Iris pigment epithelial cell (primary cell): Measurements from ENCODE around the gene TCF19.

ENCODE experiments used
- DNase-seq: peaks from one replicate; pipeline ENCODE4 v3.0.0-alpha.2; 2011; ENCODE audit warnings: low read depth

The TCF19 gene

DNA sequence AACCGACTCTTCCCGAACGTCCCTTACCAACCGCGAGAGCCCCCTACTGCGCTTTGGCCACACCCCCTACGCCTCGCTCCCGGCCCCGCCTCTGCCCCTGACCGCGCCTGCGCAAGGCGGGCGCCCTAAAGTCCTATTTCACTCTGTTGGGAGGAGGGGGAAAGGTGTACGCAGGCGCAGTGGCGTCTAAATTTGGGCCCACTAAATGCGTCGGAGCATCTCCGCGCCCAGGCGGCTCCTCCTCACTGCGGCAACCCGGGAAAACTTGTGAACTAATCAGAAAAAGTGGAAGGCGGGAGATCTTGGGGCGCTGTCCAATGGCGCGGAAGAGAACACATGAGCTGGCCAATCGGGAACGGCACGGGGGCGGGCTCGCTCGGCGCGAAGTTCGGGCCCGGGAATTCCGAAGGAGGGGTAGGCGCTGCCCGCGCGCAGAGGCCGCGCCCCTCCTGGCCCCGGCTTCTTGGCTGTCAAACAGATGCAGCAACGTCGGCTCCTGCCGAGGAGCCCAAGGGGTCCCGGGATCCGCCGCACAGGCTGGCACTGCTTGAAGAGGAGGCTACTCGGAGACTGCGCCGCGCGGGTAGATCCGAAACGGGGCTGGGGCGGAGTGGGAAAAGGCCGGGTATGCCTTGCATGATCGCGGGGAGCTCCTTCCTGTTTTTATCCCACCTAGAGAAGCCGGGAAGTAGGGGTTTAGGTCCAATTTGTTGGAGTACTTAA, at the start of gene TCF19:
TSS of gene TCF19 (plus strand) at position 450 of the 723 bp plus-strand sequence. CDS start 881 bp downstream, outside the sequence.
- peak; percentile 99 for DNase-seq

DNA sequence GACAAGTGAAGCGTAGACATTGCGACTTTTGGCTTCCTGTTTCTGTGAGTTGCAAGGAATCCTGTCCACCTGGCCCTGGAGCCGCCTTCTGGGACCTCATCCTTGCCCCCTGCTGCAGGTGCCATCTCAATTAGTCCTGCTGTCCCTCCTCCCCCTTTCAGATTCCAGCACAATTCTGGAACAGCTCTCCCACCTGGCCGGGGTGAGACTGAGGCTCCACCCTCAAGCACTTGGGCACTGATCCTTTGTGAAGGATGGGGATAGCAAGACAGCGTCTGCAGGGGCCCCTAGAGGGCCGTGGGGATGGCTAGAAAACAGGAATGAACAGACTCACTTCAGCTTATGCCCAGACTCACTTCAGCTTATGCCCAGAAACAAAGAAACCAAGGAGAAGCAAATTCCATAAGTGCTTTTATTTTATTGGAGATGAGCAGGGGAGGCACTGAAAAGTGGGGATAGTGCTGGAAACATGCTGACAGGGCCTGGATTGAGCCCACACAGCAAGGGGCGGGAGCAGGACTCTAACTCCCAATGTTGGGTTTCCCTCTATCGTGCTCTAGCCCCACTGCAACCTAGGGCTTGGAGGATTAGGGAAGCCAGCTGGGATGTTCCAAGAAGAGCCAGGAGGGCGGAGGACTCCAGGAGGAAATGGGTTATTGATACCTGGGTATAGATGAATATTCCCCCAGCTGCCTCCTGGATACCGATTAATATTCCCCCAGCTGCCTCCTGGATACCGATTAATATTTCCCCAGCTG, 47.4 kb upstream of the TCF19 start:
- no peak for DNase-seq

GRCh38 chr6:31111712-31112111, 46.7 kb upstream of the TCF19 start:
- DNase-seq: no peak

- no peak for DNase-seq
Measured at GRCh38 chr6:31112478-31112877, 45.9 kb upstream of the TCF19 start, which contains the start of gene C6orf15. Gene C6orf15, minus strand, starts transcription at chr6:31112575. Its CDS starts 20 bp downstream, at chr6:31112555.

- peak; percentile 15 for DNase-seq
Measured at GRCh38 chr6:31113861-31114540, 44.4 kb upstream of the TCF19 start.

GRCh38 chr6:31114541-31114878, 43.9 kb upstream of the TCF19 start, which contains the start of gene PSORS1C1:
Gene PSORS1C1, plus strand, starts transcription at chr6:31114800. Its CDS starts 14,833 bp downstream, at chr6:31129633.
- peak; percentile 93 for DNase-seq

DNA sequence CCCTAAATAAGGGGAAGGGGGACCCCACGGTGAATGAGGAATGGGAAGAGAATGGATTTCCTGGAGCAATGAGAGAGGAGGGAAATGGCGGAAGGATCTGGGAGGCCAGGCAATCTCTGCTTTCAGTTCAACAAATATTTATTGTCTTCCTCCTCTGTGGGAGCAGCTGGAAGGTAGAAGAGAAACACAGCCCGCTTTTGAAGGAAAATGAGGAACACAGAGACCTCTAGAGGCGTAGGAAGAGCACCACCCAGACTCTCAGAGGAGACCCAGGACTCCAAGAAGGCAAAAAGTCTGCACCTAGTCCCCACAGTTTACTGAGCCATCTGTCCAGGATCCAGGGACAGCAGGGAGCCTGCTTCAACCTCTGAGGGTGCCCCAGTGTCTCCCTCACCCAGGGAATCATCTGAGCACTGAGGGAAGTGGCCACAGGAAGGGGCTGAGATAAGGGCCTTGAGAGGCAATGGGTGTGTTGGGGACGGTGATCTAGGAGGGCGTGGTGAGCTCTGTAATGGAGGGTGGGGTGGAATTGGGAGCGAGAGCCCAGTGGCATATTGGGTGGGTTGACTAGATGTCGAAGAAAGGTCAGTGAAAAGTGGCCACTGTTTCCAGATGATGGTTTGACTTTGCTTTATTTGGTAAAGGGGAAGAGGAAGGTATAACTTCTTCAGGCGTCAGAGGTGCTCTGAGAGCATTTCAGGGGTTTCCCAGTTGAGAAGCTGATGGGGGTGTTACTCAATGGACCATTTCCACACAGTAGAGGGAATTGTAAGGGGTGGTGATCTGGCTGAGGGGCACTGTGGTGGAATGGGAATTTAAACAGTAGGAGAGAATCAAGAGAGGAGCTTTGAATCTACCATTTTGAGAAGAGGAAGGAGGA, 43.2 kb upstream of the TCF19 start:
- peak; percentile 44 for DNase-seq

DNA sequence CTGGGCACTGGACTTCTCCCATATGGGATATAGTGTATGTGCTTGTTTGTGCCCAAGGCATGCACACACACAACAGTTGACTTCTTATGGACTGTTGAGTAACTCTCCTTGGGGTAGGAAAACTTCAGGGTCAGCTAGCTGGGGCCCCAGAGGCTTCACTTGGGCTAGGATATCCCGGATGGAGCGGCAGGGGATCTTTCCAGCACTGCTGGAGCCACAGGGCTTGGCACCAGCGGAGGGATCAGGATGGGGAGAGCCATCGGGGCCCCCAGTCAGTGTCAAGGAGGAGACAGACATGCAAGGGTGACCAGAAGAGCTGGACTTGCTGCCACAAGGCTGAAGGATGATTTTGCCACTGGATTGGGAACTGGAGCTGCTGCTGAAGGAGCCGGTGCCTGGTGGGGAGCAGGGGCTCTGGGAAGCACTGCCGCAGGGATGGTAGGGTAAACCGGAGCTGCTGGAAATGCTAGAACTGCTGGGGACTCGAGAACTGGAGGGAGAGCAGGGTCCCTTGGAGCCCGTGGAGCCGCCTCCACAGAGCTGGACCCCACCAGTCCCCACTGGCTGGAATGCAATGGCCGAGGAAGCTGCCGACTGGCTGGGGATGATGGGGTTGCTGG, 42.3 kb upstream of the TCF19 start:
- no peak for DNase-seq

- peak; percentile 14 for DNase-seq
Measured at GRCh38 chr6:31116661-31117385, 41.6 kb upstream of the TCF19 start.

GRCh38 chr6:31118178-31118577, 40.2 kb upstream of the TCF19 start:
- DNase-seq: no peak

DNA sequence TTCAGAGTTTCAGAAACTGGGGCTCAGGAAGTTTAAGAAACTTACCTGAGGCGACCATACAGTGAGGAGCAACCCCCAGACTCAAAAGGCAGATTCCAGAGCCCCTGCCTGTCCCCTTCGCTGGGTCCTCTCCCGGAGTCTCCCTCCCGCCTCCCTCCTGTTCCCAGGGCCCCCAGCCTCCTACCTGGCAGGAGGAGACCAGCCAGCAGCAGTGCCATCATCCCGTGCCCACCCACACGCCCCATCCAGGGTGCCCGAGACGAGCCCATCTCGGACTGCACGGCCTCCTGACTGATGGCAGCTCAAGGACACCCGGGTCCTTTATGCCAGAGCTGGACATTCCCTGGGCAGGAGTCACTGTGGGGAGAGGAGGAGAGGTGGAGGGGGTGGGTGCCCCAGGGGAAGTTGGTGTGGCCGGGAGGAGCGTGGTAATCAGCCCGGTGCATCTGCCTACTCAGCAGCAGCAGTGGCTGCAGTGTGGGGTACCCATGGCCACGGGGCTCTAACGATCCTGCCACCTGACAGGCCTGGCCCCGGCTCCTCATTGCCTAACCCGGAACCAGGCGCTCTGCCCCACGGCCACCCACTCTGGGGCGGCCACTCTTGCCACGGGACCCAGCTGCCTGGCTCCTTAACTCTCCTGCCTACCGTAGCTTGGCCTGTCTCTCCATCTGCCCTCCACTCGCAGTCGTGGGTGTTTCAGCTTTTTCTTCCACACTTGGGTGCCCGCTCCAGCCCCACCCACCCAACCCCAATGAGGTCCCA, 38.1 kb upstream of the TCF19 start, which contains the start of gene CDSN:
TSS of gene CDSN (minus strand) at position 296 of the 765 bp plus-strand sequence. CDS start at position 269, 27 bp downstream.
- DNase-seq: no peak

DNA sequence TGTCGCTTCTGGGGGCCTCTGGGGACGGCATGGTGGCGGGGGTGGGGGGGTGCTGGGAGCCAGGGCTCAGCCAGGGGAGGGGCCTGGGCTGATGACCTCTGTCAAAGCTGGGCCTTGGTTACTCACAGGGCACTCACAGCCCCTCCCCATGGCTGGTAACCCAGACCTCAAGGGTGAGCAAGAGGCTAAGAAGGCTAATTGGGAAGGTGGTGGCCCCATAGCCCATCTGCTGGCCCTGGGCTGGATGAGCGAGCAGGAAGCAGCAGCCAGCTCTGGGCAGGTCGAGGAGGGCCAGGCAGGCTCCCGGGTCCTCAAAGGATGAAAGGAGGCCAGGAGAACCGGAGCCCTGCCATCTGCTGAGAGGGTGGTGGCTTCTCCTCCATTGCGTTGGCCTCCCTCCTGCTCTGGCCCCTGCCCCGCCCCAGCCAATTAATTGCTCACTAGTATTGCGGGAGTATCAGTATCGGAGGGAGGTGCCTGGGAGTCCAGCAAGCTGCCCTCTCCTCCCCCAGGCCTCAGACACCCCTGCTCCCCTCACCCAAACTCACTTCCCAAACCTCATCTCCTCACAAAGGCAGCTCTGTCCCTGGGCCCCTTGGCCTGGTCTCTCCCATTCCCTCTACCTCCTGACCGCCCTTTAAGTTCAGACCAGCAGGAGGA, 37.1 kb upstream of the TCF19 start:
- DNase-seq: no peak

DNA sequence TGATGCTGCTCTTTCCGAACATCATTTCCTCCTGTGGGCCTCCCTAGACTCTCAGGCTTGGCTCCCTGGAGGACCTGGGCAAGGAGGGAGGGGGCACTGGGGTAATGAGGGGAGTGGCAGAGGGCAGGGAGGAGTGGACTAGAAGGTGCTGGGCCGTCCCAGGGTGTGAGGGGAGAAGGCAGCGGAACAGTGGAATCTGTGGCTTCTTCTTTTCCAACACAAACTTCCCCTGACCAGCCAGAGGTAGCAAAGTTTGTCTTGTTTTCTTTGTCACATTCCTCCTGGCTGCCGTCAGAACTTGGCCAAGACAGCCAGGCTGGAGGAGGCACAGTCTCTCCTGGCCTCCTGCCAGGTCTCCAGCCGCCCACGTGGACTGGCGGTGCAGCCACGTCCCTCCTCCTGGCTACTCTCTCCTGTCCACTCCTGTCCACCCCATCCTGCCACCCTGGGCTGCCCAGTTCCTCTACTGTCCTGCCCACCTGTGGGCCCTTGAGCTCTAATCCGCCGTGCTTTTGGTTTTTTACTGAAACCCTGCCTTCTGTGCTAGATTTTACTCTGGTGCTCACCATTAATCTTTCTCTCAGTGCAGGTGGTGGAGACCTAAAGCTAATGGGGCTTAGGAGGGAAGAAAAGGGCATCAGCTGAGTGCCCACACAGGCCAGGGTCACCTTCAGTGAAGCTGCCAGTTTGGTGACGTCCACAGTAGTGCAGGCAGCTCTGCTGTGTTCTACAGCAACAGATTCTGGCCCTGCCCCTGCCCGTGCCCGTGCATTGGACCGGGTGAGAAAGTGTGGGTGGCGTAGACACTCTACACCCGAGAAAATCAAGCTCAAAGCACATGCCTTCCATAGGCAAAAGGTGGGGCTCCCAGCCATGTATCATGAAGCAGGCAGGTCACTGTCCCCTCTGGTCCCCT, 35.3 kb upstream of the TCF19 start:
- DNase-seq: peak; percentile 95

GRCh38 chr6:31125162-31125561, 33.2 kb upstream of the TCF19 start:
- peak; percentile 62 for DNase-seq

GRCh38 chr6:31125586-31126363, 32.6 kb upstream of the TCF19 start:
- DNase-seq: peak; percentile 49

GRCh38 chr6:31126396-31127175, 31.8 kb upstream of the TCF19 start:
- DNase-seq: no peak
